MG63 (cell line): ENCODE results near the gene PDE2A. TPM values are rescaled to one million over a fixed set of nuclear protein-coding genes. Genes with fewer than 3 reads are reported as not detected.
"Not testable (repeated sequence)": the region's sequence is repeated elsewhere in the genome, so short reads cannot be mapped to it uniquely, and the experiment has no call there.

Experiments
- DNase-seq: peaks from one replicate; pipeline ENCODE4 v3.0.0-alpha.2; 2020
- H3K27me3 ChIP-seq: fragments of 250-450 bp; sonication (Bioruptor Pico); 2 replicates; pipeline ENCODE4 v1.5.1; 2020; ENCODE audit warnings: mild to moderate bottlenecking, moderate library complexity
- H3K36me3 ChIP-seq: fragments of 250-450 bp; sonication (Bioruptor Pico); 2 replicates; pipeline ENCODE4 v1.5.1; 2020; ENCODE audit warnings: mild to moderate bottlenecking, moderate library complexity
- H3K4me3 ChIP-seq: fragments of 250-450 bp; sonication (Bioruptor Pico); 2 replicates; pipeline ENCODE4 v1.5.1; 2020; ENCODE audit warnings: mild to moderate bottlenecking, moderate library complexity
- H3K9me3 ChIP-seq: fragments of 250-450 bp; sonication (Bioruptor Pico); 2 replicates; pipeline ENCODE4 v1.5.1; 2020; ENCODE audit warnings: mild to moderate bottlenecking, moderate library complexity
- total RNA-seq: library from RNA; depleted of rRNA; stranded (reverse); fragments of >200 nt; shearing (Covaris generic); gene quantifications from 2 replicates; pipeline ENCODE4 v1.2.3, GENCODE V29; 2014; ENCODE audit warnings: low replicate concordance

Gene PDE2A
- total RNA-seq, 1 experiment from 2014 or later, result not detected

DNA sequence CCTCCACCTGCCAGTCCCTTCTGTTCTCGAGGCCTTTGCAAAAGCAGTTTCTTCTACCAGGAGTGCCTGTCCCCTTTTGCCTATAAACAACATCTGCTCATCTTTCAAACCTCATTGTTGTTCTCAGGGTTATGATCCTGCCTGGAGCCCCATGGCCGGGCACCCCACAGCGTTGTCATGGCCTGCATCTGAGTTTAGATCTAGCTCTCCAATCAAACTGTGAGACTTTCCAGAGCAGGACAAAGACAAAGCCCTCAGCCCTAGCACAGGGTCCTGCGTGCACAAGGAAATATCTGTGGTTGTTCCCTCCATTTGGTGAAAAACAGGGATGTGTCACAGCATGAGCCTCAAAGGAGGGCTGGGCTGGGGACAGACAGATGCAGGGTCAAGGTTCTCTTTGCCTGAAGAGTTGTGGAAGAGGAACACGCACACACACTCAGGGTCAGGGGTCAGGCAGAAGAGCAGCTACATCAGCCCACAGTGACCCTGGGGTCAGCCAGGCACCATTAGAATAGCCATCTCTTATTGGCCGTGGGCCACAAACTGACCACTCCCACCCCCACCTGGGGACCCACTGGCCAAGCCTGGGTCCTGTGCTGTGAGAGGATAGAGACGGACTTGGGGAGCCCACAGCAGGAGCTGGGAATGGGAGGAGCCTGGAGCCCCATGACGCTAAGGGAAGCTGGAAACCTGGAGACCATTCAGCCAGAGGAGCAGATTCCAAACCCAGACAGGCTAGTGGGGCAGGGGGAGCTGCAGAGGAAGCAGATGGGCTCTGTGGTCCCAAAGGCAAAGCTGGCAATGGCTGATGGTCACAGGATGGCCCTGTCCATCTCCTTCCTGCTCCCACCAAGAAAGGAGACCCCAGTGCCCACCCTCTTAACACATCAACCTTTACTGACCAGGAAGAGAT is 99.4 kb downstream of the PDE2A start:
- DNase-seq, result no peak
- Histone ChIP-seq H3K36me3 (no peaks in the 10 kb centered on the region), H3K4me3 (no peak overlapping the region), H3K9me3 (no peaks in the 10 kb centered on the region), H3K27me3 (no peaks in the 10 kb centered on the region)

DNA sequence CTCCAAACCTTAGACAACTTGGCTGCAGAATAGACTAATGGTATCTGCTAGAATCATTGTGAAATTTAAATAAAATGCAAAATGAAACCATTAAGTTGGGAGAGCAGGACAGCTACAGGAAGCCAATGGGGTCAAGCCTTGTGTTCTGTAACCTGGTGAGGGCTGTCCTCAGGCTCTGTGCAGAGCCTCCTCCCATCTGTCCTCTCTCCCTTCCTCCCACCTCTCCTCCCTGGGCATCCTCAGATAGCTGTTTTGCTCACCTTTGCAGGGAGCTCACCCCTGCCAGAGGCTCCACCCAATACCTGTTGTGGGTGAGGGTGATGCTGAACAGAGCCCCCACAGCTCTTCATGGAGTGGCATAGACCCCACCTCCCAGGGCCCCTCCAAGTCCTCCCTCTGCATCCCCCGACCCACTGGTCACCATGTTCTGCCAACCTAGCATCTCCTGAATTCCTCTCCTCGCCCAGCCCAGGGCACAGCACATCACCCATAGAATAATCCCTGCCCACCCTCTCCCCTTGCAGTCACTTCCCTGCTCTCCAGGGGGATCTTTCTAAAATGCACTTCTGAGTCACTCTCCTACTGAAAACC is 100.3 kb downstream of the PDE2A start:
- H3K4me3 ChIP-seq, result no peak overlapping the region
- no peak for DNase-seq
- H3K36me3 ChIP-seq, result no peaks in the 10 kb centered on the region
- no peaks in the 10 kb centered on the region for H3K9me3 ChIP-seq
- no peaks in the 10 kb centered on the region for H3K27me3 ChIP-seq

DNA sequence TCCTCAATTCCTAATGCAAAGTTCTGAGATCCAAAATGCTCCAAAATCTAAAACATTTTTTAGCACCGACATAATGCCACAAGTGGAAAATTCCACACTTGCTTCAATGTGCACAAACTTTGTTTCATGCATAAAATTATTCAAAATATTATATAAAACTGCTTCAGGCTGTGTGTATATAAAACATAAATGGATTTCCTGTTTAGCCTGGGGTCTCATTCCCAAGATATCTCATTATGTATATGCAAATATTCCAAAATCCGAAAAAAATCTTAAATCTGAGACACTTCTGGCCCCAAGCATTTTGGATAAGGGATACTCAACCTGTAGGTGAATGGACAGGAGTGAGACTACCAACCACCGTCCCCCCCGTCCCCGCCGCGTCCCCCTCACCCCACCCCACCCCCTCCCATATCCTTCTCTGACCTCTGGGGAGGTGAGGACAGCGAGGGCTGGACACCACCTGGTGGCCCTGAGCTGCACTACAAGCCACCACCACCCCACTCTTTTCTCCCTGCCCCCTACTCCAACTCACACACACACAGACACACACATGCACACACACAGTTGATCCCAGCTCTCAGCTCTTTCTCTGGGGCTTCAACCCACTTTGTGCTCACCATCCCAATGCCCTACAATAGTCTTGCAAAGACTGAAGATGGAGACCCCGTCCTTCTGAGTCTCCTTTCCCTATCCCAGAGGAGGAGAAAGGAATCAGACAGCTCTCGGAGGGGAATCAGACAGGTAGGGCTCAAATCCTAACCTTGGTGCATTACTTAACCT is 101.0 kb downstream of the PDE2A start:
- no peak overlapping the region for H3K4me3 ChIP-seq
- no peaks in the 10 kb centered on the region for H3K36me3 ChIP-seq
- peak; percentile 32 for DNase-seq
- no peaks in the 10 kb centered on the region for H3K27me3 ChIP-seq
- H3K9me3 ChIP-seq, result no peaks in the 10 kb centered on the region

DNA sequence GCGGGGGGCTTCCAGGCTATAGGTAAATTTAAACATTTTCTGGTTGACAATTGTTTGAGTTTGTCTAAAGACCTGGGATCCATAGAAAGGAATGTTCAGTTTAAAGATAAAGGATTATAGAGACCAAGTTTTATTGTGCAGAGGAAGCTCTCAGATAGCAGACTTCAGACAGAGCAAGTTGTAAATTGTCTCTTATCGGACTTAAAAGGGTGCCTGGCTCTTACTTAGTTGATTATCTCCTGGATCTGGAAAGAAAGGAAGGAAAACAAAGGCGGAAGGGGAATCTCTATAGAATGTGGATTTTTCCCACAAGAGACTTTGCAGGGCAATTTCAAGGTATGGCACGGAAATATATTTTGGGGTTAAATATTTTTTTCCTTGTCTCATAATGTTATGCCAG is 101.7 kb downstream of the PDE2A start:
- DNase-seq, H3K9me3 ChIP-seq, H3K36me3 ChIP-seq, H3K27me3 ChIP-seq, H3K4me3 ChIP-seq: not testable (repeated sequence)

DNA sequence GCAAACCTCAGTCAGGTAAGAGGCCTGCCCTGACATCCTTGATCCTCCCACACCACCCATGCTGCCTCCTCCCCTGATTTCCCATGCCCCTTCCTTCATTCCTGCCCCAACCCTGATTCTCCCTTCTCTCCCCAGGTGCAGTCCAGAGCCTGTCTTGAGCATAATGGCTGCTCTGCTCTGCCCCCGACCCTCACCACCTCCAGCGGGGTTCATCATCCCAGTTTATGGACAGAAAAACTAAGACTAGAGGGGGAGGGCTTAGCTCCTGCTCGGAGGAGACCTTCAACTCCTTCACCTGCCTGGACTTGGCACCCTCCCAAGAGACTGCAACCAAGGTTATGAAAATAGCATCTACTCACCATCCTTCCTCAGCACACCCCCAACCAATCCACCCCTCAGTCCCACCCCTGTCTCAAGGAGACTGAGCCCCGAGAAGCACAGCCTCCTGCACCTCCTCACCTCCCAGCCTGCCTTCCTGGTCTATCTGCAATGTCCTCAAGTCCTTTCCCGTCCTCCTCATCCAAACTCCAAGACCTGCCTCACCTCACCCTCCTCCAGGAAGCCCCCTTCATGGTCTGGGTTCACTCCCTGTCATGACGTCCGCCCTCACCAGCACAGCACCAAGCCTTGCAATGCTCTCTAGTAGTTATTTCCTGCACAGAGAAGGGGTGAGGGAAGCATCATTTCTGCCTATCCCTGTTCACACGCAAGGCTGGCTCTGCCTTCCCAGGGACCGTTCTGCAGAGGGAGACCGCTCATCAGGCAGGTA is 103.1 kb downstream of the PDE2A start:
- Histone ChIP-seq H3K27me3 (no peaks in the 10 kb centered on the region), H3K36me3 (no peaks in the 10 kb centered on the region), H3K9me3 (no peaks in the 10 kb centered on the region), H3K4me3 (no peak overlapping the region)
- no peak for DNase-seq

DNA sequence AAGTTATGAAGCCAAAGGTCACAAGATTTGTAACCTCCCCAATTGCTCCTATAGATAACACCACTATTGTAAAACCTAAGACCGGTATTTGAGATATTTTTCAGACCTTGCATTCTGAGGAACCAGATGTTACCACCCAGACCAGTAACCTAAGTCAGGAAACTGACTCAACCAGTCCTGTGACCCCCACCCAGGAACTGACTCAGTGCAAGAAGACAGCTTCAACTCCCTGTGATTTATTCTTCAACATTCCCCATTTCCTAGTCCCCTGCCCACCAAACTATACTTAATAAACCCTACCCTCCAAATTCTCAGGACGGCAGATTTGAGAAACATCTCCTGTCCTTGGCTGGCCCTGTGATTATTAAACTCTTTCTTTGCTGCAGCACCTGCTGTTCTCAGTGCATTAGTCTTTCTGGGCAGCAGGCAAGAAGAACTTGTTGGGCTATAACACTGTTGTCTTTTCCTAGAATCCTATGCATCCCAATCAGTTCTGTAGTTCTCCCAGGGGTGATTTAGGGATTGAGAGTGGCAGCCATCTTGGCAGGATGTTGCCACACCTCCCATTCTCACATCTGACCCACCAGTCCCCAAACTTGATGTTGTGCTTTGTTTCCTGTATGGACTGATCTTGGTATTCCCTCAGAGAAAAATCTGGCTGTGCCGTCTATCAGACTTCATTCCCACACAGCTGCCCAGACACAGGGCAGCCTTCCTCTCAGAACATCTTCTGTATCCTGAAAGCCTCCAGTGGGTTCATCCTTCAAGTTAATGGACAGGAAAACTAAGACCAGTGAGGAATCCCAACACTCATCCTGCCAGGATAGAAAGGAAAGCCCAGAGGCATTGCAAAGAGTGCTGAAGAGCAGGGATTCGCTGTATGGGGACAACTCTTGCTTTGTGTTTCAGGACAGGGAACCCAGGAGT is 104.0 kb downstream of the PDE2A start:
- Histone ChIP-seq H3K27me3 (no peaks in the 10 kb centered on the region), H3K4me3 (no peak overlapping the region), H3K9me3 (no peaks in the 10 kb centered on the region), H3K36me3 (no peaks in the 10 kb centered on the region)
- DNase-seq, result peak; percentile 35

DNA sequence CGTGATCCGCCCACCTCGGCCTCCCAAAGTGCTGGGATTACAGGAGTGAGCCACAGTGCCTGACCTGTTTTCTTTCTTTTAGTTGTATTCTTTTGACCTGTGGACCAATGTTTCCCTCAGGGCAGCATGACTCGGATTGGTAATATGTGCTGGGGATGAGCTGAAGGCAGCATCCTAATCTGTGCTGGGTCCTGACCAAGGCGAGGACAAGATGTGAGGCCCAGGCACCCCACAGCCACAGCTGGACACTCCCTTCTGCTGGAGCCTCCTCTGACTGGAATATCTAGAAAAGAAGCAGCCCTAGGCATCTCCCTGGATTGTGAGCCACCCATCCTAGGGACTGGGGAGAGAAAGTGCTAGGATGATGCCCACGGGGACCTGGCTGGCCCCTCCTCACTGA is 105.4 kb downstream of the PDE2A start:
- no peaks in the 10 kb centered on the region for H3K36me3 ChIP-seq
- DNase-seq, result no peak
- no peaks in the 10 kb centered on the region for H3K9me3 ChIP-seq
- no peak overlapping the region for H3K4me3 ChIP-seq
- no peaks in the 10 kb centered on the region for H3K27me3 ChIP-seq

DNA sequence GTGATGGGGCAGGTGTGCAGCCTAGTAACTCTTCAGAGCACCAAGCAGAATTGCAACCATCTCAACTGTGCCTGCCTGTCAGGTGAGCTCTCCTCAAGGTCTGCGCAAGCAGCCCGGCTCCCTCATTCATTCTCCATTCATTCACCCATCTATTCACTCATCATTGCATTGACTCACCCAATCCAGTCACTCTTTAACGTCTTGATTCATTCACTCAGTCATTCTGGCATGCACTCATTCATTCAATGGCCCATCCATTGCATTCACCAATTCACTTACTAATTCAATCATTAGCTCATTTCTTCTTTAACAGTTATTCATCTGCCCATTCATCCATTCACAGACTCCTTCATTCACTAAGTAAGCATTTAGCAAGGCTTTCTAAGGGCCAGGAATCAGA is 111.8 kb downstream of the PDE2A start:
- no peaks in the 10 kb centered on the region for H3K9me3 ChIP-seq
- no peak for DNase-seq
- no peaks in the 10 kb centered on the region for H3K36me3 ChIP-seq
- no peak overlapping the region for H3K4me3 ChIP-seq
- no peaks in the 10 kb centered on the region; the same call in 1 of the 2 replicates for H3K27me3 ChIP-seq

DNA sequence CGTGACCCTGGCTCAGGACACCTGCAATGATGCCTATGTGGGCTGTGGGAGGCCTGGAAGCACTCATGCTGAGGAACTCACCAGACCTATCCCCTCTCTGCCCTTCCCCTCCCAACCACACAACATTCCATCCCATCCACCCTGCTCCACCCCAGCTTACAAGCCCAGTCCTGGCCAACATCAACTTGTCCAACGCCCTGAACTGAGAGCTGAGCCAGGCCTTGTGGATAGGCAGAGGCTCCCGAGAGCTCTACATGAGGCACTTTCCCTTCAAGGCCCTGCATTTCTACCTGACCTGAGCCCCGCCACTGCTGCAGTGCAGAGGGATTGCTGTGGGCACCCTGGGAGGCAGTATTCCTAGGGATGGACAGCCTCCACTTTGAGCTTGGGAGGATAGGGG is 112.4 kb downstream of the PDE2A start:
- no peak for DNase-seq
- H3K4me3 ChIP-seq, result no peak overlapping the region
- no peaks in the 10 kb centered on the region for H3K36me3 ChIP-seq
- no peaks in the 10 kb centered on the region for H3K9me3 ChIP-seq
- no peaks in the 10 kb centered on the region; the same call in 1 of the 2 replicates for H3K27me3 ChIP-seq

DNA sequence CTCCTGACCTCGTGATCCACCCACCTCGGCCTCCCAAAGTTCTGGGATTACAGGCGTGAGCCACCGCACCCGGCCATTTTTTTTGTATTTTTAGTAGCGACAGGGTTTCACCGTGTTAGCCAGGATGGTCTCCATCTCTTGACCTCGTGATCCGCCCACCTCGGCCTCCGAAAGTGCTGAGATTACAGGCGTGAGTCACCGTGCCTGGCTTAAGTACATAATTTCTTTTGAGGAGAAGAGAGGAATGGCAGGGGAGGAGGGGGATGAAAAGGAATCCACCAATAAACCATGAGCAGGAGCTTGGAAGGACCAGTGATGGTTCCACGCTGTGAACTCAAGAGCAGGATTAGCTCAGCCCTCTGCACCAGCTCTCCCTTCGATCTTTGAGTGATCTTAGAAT is 113.4 kb downstream of the PDE2A start:
- not testable (repeated sequence) for H3K4me3 ChIP-seq, H3K27me3 ChIP-seq, H3K36me3 ChIP-seq, DNase-seq, H3K9me3 ChIP-seq

DNA sequence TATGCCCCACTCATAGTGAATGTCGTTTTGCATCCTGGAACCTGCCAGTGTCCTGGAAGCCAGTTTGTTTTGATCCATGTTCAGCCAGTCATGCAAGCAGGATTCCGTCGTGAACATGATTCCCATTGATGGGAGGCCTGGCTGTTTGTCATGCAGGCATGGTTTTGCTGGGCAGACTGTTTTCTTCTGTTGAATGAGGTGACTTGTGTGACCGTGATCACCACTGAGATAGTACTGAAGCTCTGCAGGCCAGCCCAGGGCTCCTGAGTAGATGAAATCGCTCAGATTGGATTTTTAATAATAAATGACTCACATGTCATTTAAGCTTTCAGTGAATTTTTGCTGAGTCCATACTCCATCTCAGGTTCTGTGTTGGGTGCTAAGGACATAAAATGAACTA is 117.8 kb downstream of the PDE2A start:
- no peak for DNase-seq
- H3K9me3 ChIP-seq, result no peaks in the 10 kb centered on the region
- H3K36me3 ChIP-seq, result no peaks in the 10 kb centered on the region
- peaks cover 5% of the 10 kb centered on the region; the same call in 1 of the 2 replicates for H3K27me3 ChIP-seq
- H3K4me3 ChIP-seq, result no peak overlapping the region

DNA sequence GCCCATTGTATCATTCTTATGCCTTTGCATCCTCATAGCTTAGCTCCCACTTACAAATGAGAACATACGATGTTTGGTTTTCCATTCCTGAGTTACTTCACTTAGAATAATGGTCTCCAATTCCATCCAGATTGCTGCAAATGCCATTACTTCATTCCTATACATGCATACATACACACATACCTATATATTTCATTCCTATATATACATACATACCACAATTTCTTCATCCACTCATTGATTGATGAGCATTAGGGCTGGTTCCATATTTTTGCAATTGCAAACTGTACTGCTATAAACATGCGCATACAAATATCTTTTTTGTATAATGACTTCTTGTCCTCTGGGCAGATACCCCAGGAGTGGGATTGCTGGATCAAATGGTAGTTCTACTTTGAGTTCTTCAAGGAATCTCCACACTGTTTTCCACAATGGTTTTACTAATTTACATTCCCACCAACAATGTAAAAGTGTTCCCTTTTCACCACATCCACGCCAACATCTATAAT is 119.2 kb downstream of the PDE2A start:
- not testable (repeated sequence) for H3K9me3 ChIP-seq, H3K27me3 ChIP-seq, H3K36me3 ChIP-seq, H3K4me3 ChIP-seq, DNase-seq

DNA sequence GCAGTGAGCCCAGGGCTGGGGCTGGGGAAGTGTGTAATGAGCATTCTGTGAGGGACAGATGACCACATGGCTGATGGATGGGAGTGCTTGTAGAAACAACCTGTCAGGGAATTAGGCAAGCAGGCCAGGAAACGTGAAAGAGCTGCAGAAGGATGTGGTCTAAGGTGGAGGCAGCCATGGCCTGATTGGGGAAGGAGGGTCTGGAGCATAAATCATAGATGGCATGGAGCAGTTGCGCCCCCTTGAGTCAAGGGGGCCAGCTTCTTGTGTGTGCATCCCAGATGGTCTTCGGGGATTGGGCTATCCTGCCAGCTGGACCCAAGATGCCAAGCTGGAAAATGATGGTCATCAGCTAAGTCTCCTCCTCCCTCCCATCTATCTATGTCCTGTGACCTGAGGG is 120.5 kb downstream of the PDE2A start:
- Histone ChIP-seq H3K27me3 (peaks cover 5% of the 10 kb centered on the region; the same call in 1 of the 2 replicates), H3K9me3 (no peaks in the 10 kb centered on the region), H3K36me3 (no peaks in the 10 kb centered on the region), H3K4me3 (no peak overlapping the region)
- no peak for DNase-seq

DNA sequence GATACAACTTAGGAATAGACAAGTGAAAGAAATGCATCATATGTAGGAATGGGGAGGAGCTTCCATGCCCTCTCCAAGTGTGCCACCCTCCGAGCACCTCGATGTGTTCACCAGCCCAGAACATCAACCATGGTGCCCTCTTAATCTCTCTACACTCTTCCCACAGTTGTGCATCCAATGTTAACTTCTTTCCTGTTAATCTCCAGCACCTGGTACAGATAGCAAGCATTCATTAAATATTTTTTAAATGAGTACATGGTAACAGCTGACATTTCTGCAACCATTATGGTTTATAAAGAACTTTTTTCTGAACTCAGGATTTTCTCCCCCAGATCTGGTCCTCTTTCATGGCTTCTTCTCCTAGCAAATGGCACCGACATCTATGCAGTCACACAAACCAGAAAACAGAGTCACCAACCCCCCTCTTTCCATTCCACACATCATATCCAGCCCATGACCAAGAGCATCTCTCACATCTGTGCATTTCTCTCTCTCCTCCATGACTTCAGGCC is 121.8 kb downstream of the PDE2A start:
- no peak for DNase-seq
- Histone ChIP-seq H3K9me3 (no peaks in the 10 kb centered on the region), H3K27me3 (0 out of 2 replicates have a peak, but pooled peaks cover 5% of the 10 kb centered on the region), H3K36me3 (no peaks in the 10 kb centered on the region), H3K4me3 (no peak overlapping the region)

DNA sequence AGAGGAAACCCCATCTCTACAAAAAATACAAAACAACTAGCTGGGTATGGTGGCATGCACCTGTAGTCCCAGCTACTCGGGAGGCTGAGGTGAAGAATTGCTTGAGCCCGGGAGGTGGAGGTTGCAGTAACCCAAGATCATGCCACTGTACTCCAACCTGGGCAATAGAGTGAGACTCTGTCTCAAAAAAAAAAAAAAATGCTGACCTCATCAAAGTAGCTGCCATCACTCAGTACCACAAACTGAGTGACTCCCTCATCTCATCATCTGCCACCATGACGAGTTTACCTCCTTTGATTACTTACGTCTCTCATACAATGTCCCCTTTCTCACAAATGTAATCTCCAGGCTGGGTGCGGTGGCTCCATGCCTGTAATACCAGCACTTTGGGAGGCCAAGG is 122.7 kb downstream of the PDE2A start:
- Histone ChIP-seq H3K9me3 (no peaks in the 10 kb centered on the region), H3K27me3 (0 out of 2 replicates have a peak, but pooled peaks cover 5% of the 10 kb centered on the region), H3K36me3 (no peaks in the 10 kb centered on the region), H3K4me3 (no peak overlapping the region)
- no peak for DNase-seq
